Measurements from ENCODE around the gene URB2. TPM values are rescaled to one million over a fixed set of nuclear protein-coding genes. Genes with fewer than 3 reads are reported as not detected.
"Not testable (repeated sequence)": the region's sequence is repeated elsewhere in the genome, so short reads cannot be mapped to it uniquely, and the experiment has no call there.

The URB2 gene
- total RNA-seq, 3 donors from 2014 or later (not counting 1 experiment from before 2014, with no cell fraction given) = 5.5 to 10.4 (median 9.8) TPM

- 46% methylated on average over 2 of the region's 2 CpGs for WGBS (ENCODE audit: insufficient coverage)
- TF ChIP-seq, protein P1, sequence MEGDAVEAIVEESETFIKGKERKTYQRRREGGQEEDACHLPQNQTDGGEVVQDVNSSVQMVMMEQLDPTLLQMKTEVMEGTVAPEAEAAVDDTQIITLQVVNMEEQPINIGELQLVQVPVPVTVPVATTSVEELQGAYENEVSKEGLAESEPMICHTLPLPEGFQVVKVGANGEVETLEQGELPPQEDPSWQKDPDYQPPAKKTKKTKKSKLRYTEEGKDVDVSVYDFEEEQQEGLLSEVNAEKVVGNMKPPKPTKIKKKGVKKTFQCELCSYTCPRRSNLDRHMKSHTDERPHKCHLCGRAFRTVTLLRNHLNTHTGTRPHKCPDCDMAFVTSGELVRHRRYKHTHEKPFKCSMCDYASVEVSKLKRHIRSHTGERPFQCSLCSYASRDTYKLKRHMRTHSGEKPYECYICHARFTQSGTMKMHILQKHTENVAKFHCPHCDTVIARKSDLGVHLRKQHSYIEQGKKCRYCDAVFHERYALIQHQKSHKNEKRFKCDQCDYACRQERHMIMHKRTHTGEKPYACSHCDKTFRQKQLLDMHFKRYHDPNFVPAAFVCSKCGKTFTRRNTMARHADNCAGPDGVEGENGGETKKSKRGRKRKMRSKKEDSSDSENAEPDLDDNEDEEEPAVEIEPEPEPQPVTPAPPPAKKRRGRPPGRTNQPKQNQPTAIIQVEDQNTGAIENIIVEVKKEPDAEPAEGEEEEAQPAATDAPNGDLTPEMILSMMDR (IDR thresholded peaks at IDR 0.05) = no peak
- no peaks in the 10 kb centered on the region for H3K36me3 ChIP-seq (ENCODE audit: control insufficient read depth, insufficient read depth, low read length)
- ATAC-seq = no peak
- H3K27ac Mint-ChIP-seq = no peak overlapping the region
- H3K27ac ChIP-seq (ENCODE audit: low read length) = no peak overlapping the region
- no peaks in the 10 kb centered on the region for H3K4me1 Mint-ChIP-seq
- H3K9me3 ChIP-seq (ENCODE audit: control insufficient read depth, insufficient read depth, low read length) = no peaks in the 10 kb centered on the region
- peaks cover 7 to 24% of the 10 kb centered on the region in 2 donors for H3K27me3 Mint-ChIP-seq (ENCODE audit: low read depth in 2 of 2)
- peaks cover 8% of the 10 kb centered on the region for H3K36me3 Mint-ChIP-seq
- no peak overlapping the region for H3K4me3 ChIP-seq (ENCODE audit: low read length)
- no peak for DNase-seq
- H3K4me1 ChIP-seq (ENCODE audit: control insufficient read depth, insufficient read depth, low read length) = no peaks in the 10 kb centered on the region
- no peaks in the 10 kb centered on the region for H3K27me3 ChIP-seq (ENCODE audit: control insufficient read depth, insufficient read depth, low read length)
- intact Hi-C loops (cut with micrococcal nuclease) = no loop called here
- peaks cover 2 to 6% of the 10 kb centered on the region in 2 donors for H3K9me3 Mint-ChIP-seq
- no peak overlapping the region for H3K4me3 Mint-ChIP-seq
Observed at GRCh38 chr1:229704157-229704556, 78.1 kb downstream of the URB2 start.

- ATAC-seq; DNase-seq; H3K36me3 ChIP-seq (ENCODE audit: control insufficient read depth, insufficient read depth, low read length); H3K4me1 ChIP-seq (ENCODE audit: control insufficient read depth, insufficient read depth, low read length); H3K27ac ChIP-seq (ENCODE audit: low read length); H3K9me3 ChIP-seq (ENCODE audit: control insufficient read depth, insufficient read depth, low read length); H3K4me3 ChIP-seq (ENCODE audit: low read length); H3K4me1 Mint-ChIP-seq; H3K27ac Mint-ChIP-seq; H3K4me3 Mint-ChIP-seq; H3K27me3 ChIP-seq (ENCODE audit: control insufficient read depth, insufficient read depth, low read length); H3K36me3 Mint-ChIP-seq; intact Hi-C loops (cut with micrococcal nuclease); H3K9me3 Mint-ChIP-seq: not testable (repeated sequence)
- WGBS (ENCODE audit: insufficient coverage) = 89% methylated on average over 2 of the region's 2 CpGs
- H3K27me3 Mint-ChIP-seq (ENCODE audit: low read depth in 2 of 2) = peaks cover 9 to 27% of the 10 kb centered on the region in 2 donors
Observed at GRCh38 chr1:229705152-229705551, 79.1 kb downstream of the URB2 start.

DNA sequence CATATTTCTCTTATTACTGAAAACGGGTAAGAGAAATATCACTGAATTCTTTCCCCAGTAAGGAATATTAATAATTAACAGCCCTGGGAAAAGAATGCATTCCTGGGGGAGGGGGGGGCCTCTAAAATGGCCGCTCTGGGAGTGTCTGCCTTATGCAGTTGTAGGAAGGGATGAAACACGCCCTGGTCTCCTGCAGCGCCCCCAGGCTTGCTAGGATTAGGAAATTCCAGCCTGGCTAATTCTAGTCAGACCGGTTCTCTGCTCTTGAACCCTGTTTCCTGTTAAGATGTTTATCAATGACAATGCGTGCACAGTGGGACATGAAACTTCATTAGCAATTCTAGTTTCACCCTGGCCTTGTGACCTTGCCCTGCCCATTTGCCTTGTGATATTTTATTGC, 81.1 kb downstream of the URB2 start:
- H3K4me3 ChIP-seq (ENCODE audit: low read length); H3K4me3 Mint-ChIP-seq; DNase-seq; H3K4me1 ChIP-seq (ENCODE audit: control insufficient read depth, insufficient read depth, low read length); H3K36me3 Mint-ChIP-seq; ATAC-seq; H3K27me3 ChIP-seq (ENCODE audit: control insufficient read depth, insufficient read depth, low read length); H3K27ac Mint-ChIP-seq; H3K27ac ChIP-seq (ENCODE audit: low read length); intact Hi-C loops (cut with micrococcal nuclease); H3K4me1 Mint-ChIP-seq; H3K9me3 Mint-ChIP-seq; H3K9me3 ChIP-seq (ENCODE audit: control insufficient read depth, insufficient read depth, low read length); H3K36me3 ChIP-seq (ENCODE audit: control insufficient read depth, insufficient read depth, low read length): not testable (repeated sequence)
- H3K27me3 Mint-ChIP-seq (ENCODE audit: low read depth in 2 of 2) = peaks cover 9 to 21% of the 10 kb centered on the region in 2 donors
- 78% methylated on average over 5 of the region's 6 CpGs for WGBS (ENCODE audit: insufficient coverage)

DNA sequence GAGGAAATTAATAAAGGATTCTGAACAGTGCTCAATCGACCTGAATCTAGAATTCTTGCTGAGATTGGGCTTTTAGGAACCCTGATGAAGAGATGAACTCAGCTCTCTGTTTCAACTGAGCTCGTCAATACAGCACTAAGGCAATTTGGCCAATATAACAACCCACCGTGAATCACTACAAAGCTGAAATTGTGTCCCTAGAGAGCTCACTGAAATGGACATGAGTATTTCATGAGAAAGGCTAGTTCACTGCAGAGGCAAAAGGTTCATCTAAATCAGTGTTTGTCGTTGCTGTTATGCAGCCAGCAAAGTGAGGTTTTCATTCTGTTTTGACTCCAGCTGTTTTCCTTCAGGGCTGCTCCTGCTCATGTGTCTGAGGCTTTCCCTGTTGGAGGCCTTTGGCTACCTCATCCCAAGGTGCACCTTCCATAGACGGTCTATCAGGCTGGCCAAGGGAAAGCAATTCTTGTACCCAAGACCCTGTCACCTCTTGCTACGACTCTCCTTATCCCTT, 83.5 kb downstream of the URB2 start:
- Histone ChIP-seq H3K4me1 (ENCODE audit: control insufficient read depth, insufficient read depth, low read length) (no peaks in the 10 kb centered on the region), H3K4me3 (ENCODE audit: low read length) (no peak overlapping the region), H3K36me3 (ENCODE audit: control insufficient read depth, insufficient read depth, low read length) (no peaks in the 10 kb centered on the region), H3K27me3 (ENCODE audit: control insufficient read depth, insufficient read depth, low read length) (no peaks in the 10 kb centered on the region), H3K27ac (ENCODE audit: low read length) (no peak overlapping the region), H3K9me3 (ENCODE audit: control insufficient read depth, insufficient read depth, low read length) (no peaks in the 10 kb centered on the region)
- intact Hi-C loops (cut with micrococcal nuclease) = no loop called here
- Mint-ChIP-seq H3K4me1 (no peaks in the 10 kb centered on the region), H3K4me3 (no peak overlapping the region), H3K27me3 (ENCODE audit: low read depth in 2 of 2) (peaks cover 6 to 21% of the 10 kb centered on the region in 2 donors), H3K36me3 (peaks cover 8% of the 10 kb centered on the region), H3K9me3 (peaks cover 2 to 6% of the 10 kb centered on the region in 2 donors), H3K27ac (no peak overlapping the region)
- 78% methylated on average over 6 of the region's 6 CpGs for WGBS (ENCODE audit: insufficient coverage)
- no peak for DNase-seq
- TF ChIP-seq, protein P1 (IDR thresholded peaks at IDR 0.05) = no peak
- ATAC-seq = no peak

Other genes starting within 250 kb of the URB2 start
- gene ACTA1, start 192.2 kb upstream of the URB2 start, total RNA-seq = under 1 TPM in 2 of 3 donors, not detected in 1; 0.25 to 0.40 TPM
- gene NUP133, start 117.9 kb upstream of the URB2 start, total RNA-seq = 10 to 100 TPM; 34.5 to 40.1 (median 38.4) TPM
- 10 to 100 TPM; 22.0 to 23.3 (median 22.0) TPM for gene ABCB10, start 67.5 kb upstream of the URB2 start, total RNA-seq
- gene TAF5L, start 125 bp upstream of the URB2 start, total RNA-seq = 10 to 100 TPM; 21.6 to 37.9 (median 32.7) TPM

Data from natural killer cell (primary cell).